Hindlimb muscle (tissue), 1 donor: ENCODE measurements around the gene KNOP1. TPM values are rescaled to one million over a fixed set of nuclear protein-coding genes. Genes with fewer than 3 reads are reported as not detected.
A peak's percentile ranks its signal among the peaks of the same experiment; 100 is the strongest.

Source experiments
- DNase-seq: peaks from one replicate; pipeline ENCODE4 v3.0.0-alpha.2; 2013
- polyA plus RNA-seq: library from polyadenylated mRNA; unstranded; fragments of 120-200 nt; gene quantifications from one replicate; pipeline ENCODE4 v1.2.1, GENCODE V29; 2013; ENCODE audit not compliant: insufficient read length

KNOP1 gene, protein sequence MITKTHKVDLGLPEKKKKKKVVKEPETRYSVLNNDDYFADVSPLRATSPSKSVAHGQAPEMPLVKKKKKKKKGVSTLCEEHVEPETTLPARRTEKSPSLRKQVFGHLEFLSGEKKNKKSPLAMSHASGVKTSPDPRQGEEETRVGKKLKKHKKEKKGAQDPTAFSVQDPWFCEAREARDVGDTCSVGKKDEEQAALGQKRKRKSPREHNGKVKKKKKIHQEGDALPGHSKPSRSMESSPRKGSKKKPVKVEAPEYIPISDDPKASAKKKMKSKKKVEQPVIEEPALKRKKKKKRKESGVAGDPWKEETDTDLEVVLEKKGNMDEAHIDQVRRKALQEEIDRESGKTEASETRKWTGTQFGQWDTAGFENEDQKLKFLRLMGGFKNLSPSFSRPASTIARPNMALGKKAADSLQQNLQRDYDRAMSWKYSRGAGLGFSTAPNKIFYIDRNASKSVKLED
- polyA plus RNA-seq = 23.0 TPM

- DNase-seq = peak; percentile 94
Measured at GRCh38 chr16:19717741-19718623, at the start of gene KNOP1, which contains the start of gene IQCK. Gene KNOP1 (minus strand): TSS chr16:19718227. CDS start chr16:19715035, 3,192 bp downstream. Gene IQCK (plus strand): TSS chr16:19718271. CDS start chr16:19718307, 36 bp downstream.

DNA sequence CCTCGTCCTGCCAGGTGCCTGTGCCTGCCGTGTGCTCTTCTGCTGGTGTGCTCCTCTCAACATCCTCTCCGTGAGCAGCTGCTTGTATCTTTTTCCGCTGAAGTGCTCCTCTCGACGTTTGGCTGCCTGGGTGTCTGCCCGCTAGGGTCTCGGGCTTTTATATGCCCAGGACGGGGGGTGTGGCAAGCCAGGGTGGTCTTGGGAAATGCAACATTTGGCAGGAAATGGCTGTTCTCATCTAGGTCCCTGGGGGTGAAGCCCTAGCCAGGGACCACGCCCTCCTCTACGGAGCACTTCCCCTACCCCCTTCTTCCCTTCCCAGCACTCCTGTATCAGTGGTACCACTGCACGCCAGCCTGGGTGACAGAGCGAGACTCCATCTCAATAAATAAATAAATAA is 49.5 kb upstream of the KNOP1 start:
- no peak for DNase-seq

GRCh38 chr16:19766988-19767387 is 49.0 kb upstream of the KNOP1 start:
- no peak for DNase-seq

DNA sequence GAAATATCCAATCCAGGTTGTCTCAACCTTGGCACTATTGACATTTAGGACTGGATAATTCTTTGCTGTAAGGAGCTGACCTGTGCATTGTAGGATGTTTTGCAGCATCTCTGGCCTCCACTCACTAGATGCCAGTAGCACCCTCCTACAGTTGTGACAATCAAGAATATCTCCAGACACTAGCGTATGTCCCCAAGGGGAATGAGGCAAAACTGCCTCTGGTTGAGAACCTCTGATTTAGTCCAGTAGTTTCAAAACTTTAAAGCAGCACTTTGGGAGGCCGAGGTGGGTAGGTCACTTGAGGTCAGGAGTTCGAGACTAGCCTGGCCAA is 48.5 kb upstream of the KNOP1 start:
- DNase-seq = no peak

- DNase-seq = peak; percentile 45
Measured at GRCh38 chr16:19765860-19766553, 48.0 kb upstream of the KNOP1 start.

DNA sequence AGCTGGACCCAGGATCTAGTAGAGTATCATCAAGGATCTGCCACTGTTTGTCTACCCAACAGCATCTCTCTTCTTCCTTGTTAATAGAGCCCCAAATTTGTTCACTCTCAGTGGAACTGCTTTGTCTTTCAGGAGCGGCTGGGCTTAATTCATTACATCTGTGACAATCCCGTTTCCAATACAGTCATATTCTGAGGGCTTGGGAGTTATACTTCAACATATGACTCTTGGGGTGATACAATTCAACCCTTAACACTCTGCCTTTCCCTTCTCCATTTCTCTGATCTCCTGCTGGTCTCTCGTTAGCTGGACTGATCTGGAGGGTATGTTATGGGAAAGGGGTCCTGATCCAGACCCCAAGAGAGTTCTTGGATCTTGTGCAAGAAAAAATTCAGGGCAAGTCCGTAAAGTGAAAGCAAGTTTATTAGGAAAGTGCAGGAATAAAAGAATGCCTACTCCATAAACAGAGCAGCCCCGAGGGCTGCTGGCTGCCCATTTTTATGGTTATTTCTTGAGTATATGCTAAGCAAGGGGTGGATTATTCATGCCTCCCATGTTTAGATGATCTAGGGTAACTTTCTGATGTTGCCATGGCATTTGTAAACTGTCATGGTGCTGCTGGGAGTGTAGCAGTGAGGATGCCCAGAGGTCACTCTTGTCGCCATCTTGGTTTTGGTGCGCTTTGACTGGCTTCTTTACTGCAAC is 42.5 kb upstream of the KNOP1 start:
- DNase-seq = no peak

DNA sequence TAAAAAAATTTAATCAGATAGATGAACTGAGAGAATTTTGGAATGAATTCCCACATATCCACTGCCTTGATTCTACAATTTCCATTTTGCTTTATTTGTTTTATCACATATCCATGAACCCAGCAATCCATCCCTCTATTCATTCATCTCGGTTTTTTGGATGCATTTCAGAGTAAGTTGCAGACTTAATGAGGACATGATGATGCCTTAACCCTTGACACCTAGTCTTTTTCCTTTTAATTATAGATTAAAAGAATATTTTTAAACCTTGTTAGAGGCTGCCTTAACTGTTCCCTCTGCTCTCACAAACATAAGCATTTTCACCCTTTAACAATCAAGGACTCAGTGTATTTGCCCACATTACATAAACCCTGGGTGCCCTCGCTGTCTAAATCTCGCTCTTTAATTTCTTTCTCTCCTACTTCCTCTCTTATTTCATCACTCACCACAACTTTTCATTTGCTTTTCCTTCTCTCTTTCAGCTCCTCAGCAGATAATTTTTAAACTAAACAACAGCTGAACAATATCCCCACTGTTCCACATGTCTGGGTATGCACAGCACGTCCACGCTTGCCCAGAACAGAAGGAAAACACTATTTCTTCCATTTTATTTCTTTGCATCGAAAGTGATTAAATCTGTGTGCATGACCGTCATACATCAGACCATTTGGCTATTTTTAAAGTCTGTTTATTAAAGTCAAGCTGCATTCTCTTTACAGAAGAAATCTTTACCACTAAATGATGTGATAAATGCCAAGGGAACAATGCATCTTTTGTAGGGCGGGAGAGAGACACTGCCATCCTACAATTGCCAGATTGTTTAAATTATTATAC is 40.0 kb upstream of the KNOP1 start:
- no peak for DNase-seq

DNA sequence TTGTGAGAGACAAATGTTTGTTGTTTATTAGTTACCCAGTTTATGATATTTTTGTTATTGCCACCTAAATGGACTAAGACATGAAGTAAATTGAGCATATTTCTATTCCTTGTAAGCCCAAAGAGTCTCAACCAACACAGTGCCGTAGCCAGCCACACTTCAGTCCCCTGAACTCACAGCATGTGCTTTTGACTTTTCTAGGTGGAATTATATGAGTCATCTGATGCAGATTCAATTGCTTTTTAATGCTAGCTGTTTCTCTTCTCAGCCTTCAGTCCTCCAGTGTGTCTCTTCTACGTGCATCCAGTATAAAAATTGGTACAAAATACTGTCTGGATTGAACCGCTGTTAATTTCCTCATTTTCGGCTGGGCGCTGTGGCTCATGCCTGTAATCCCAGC is 39.0 kb upstream of the KNOP1 start:
- DNase-seq = no peak

DNA sequence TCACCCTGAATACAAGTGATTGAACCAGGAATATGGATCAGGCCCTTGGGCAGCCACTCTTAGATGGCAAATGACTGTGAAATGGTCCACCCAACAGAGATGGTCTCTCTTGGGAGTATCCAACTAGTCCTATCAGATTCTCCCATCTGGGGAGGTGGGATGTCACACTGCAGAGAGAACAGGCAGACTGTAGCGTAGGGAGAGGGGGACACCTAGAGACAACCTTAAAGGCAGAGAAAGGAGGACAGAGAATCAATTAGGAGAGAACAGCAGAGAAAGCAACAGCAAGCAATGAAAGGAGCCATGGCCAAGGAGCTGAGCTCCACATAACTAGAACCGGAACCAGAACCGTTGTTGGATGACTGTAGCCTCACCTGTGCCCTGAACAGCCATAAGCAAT is 37.2 kb upstream of the KNOP1 start:
- no peak for DNase-seq

DNA sequence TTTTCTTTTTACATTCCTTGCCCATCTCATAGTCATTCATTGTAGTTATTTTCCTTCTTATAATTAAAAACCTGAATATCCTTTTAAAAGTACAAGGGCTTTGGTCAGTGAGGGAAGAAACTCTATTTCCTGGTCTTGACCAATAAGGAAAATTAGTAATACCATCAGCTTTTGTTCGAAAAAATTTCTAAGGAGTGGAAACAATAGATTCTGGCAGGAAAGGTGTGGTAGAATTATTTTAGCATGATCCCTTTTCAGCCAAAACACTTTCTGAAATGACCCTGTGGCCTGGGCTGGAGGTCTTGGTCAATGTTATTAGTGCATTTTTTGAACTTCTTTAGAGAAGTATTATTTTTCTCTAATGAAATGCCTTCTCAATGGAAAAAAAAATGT is 36.6 kb upstream of the KNOP1 start:
- DNase-seq = no peak

DNA sequence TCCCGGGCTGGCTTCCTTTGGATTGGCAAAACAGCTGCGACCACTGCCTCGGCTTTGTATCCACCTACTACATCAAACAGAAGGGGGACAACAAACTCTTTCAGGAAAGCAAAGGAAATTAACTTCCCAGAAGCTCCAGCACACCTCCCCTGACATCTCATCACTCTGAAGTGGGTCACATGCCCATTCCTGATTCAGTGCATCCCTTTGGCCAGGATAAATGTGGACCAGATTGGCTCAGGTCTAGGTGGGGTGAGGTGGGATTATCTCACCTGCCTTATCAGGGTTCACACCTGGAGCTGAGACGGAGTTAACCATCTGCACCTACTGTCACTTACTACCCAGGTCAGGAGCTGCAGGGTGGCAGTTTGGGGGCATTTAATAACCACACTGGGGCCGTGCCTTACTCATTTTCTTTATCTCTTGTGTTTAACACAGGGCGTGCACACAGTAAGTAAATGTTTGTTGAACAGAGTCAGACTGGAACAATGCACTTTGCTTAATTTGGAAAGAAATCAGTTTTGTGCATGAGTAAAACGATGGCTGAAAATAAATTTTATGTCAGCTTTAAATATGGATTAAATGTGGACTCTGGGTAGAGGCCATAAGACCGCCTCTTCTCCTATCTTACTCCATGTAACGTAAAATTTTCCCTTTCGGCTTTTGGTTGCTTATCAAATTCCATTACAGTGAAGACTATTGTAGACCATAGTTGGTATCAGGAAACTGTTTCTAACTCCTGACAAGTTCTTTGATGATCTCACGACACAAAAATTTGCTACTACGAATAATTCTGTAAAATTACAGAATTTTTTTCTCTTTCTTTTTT is 36.0 kb upstream of the KNOP1 start:
- no peak for DNase-seq

DNA sequence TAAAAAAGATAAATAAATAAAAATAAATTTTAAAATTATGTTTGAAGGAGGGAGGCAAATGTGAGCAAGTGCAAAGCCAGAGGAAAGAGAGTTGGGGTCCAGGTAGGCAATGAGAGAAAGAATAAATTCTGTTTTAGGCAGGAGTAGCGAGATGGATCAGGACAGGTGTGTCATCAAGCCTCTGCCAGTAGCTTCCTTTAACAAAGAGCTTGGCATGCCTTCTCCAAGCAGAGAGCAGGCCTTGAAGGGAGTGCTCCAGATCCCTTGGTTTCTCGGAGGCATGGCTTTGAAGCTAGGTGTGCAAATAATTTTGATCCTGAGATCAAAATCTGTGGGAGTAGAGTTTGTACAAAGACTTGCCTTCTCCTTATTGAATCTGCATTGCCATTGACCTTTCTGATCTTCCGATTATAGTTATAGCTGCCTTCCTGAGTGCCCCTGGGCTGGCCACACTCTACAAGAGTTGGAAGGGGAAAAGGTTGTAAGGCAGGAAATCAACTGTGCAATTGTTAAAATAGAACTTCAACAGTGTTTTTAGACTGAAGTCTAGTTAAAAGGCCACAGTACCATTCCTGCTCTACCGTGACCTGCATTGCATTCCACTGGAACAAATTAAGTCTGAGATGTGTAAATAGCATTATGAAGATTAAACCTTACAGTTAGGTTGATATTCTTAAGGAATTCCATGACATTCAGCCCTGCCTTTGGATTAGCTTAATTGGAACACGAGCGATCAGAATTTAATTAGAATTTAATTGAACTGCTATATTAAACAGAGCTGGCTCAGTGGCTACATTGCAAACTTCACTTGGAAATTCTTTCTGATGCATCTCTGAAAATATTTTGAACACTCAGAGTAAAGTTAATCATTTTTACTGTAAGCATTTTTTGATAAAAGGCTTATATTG is 33.7 kb upstream of the KNOP1 start:
- DNase-seq = no peak

GRCh38 chr16:19749571-19750080 is 31.6 kb upstream of the KNOP1 start:
- no peak for DNase-seq

- no peak for DNase-seq
Measured at GRCh38 chr16:19748389-19749168, 30.6 kb upstream of the KNOP1 start.

- DNase-seq = no peak
Measured at GRCh38 chr16:19746561-19746960, 28.5 kb upstream of the KNOP1 start.

GRCh38 chr16:19745286-19746010 is 27.4 kb upstream of the KNOP1 start:
- no peak for DNase-seq

DNA sequence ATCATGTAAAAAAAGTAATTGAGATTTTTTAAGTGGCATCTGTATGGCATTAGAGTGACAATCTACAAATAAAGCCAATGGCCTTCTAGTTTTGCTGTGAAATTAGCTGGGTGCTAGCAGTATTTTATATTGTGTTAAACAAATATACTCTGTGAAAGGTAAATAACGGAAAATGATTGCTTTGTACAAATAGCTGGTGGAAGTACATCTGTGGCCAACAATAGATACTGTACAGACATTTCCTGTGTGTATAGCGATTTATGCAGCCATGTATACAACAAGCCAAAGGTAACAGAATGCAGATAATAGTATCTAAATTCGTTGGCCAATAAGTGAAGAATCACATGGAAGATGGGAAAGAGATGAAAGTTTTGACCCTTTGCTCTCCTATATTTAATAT is 26.6 kb upstream of the KNOP1 start:
- DNase-seq = no peak

GRCh38 chr16:19743816-19744159 is 25.8 kb upstream of the KNOP1 start:
- no peak for DNase-seq
